GM13976 (cell line): ENCODE measurements around the gene RECQL.

ENCODE experiments used
- DNase-seq: peaks from one replicate; pipeline ENCODE4 v3.0.0; 2012; ENCODE audit warnings: low spot score
- CTCF ChIP-seq: IDR thresholded peaks from 2 replicates; pipeline ENCODE4 v1.5.1; 2012; ENCODE audit warnings: borderline replicate concordance, mild to moderate bottlenecking; ENCODE audit not compliant: insufficient read depth; ENCODE audit errors: extremely low read depth, missing control alignments, control extremely low read depth
- in situ Hi-C: fragments of 300-500 bp; cut with MboI; formaldehyde crosslinking; loops from one replicate; pipeline ENCODE4 v1.12.0; 2022; ENCODE audit warnings: low sequenced_read_pairs, mixed read lengths, inconsistent platforms; ENCODE audit not compliant: unreplicated experiment

RECQL gene

GRCh38 chr12:21526721-21527345 is 25.4 kb upstream of the RECQL start:
- in situ Hi-C loops: no loop called here
- no peak for DNase-seq
- TF ChIP-seq CTCF: no peak

GRCh38 chr12:21526053-21526452 is 24.6 kb upstream of the RECQL start, which contains the start of gene SPX:
SPX (plus strand) TSS chr12:21526296; CDS start chr12:21526473, 177 bp downstream.
- in situ Hi-C loops: no loop called here
- TF ChIP-seq CTCF: no peak
- no peak for DNase-seq

- DNase-seq: no peak
- in situ Hi-C loops: no loop called here
- no peak for TF ChIP-seq CTCF
Observed at GRCh38 chr12:21523148-21523547, 21.7 kb upstream of the RECQL start.

GRCh38 chr12:21521541-21521940 is 20.1 kb upstream of the RECQL start:
- in situ Hi-C loops: no loop called here

GRCh38 chr12:21518451-21518850 is 17.0 kb upstream of the RECQL start:
- TF ChIP-seq CTCF: no peak
- no peak for DNase-seq
- in situ Hi-C loops: no loop called here

More at GRCh38 chr12:21521541-21521940, 20.1 kb upstream of the RECQL start:
- no peak for TF ChIP-seq CTCF
- DNase-seq: no peak

GRCh38 chr12:21516281-21516680 is 14.8 kb upstream of the RECQL start:
- no peak for TF ChIP-seq CTCF

GRCh38 chr12:21509768-21510167 is 8.3 kb upstream of the RECQL start:
- peak; percentile 46 for DNase-seq
- no peak for TF ChIP-seq CTCF
- in situ Hi-C loops: no loop called here

More at GRCh38 chr12:21516281-21516680, 14.8 kb upstream of the RECQL start:
- no peak for DNase-seq
- in situ Hi-C loops: no loop called here
